Measurements from ENCODE around the gene SASH1.

DNA sequence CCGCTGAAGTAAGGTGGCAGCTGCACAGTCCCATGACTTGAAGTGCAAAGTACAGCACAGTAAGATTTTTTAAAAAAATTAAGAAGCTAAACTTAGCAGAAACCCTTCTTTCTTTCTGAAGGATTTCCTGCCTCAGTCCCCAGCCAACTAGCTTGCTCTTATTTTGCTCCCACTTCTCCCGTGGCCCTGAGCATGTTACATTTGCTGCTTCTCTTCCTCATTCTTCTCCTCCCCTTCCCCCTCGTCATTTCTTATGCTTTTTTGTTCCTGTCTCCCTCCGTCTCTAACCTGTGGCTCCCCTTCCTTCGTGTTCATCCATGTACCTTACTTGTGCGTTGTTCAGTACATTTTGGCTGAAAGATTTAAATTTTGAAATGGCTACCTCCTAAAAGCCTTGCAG is 123.0 kb downstream of the SASH1 start:
- TF ChIP-seq, protein P1, sequence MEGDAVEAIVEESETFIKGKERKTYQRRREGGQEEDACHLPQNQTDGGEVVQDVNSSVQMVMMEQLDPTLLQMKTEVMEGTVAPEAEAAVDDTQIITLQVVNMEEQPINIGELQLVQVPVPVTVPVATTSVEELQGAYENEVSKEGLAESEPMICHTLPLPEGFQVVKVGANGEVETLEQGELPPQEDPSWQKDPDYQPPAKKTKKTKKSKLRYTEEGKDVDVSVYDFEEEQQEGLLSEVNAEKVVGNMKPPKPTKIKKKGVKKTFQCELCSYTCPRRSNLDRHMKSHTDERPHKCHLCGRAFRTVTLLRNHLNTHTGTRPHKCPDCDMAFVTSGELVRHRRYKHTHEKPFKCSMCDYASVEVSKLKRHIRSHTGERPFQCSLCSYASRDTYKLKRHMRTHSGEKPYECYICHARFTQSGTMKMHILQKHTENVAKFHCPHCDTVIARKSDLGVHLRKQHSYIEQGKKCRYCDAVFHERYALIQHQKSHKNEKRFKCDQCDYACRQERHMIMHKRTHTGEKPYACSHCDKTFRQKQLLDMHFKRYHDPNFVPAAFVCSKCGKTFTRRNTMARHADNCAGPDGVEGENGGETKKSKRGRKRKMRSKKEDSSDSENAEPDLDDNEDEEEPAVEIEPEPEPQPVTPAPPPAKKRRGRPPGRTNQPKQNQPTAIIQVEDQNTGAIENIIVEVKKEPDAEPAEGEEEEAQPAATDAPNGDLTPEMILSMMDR (IDR thresholded peaks at IDR 0.05): no peak
- no peak for TF ChIP-seq POLR2AphosphoS5 (IDR thresholded peaks at IDR 0.05; ENCODE audit: insufficient read depth in 1 of 2, low read depth in 1 of 2)
